Loucy (cell line): Measurements from ENCODE around the gene PTPRK.

Experiments
- H2AFZ ChIP-seq: fragments of 200-600 bp; sonication (generic); 2 replicates; pipeline ENCODE4 v1.6.0; 2016; ENCODE audit warnings: antibody characterized with exemption, mild to moderate bottlenecking, low read length, moderate library complexity
- H3F3A ChIP-seq: fragments of 200-600 bp; 2 replicates; pipeline ENCODE4 v1.6.0; 2016; ENCODE audit warnings: antibody characterized with exemption, low read depth, mild to moderate bottlenecking
- H3K27me3 ChIP-seq: fragments of 200-600 bp; sonication (generic); 2 replicates; pipeline ENCODE4 v1.6.1; 2014; ENCODE audit warnings: low read length, mild to moderate bottlenecking; ENCODE audit not compliant: insufficient read depth, poor library complexity, severe bottlenecking
- H3K36me3 ChIP-seq: fragments of 200-600 bp; sonication (generic); 2 replicates; pipeline ENCODE4 v1.6.1; 2016; ENCODE audit warnings: low read length; ENCODE audit not compliant: insufficient read depth
- H3K4me1 ChIP-seq: fragments of 200-600 bp; sonication (generic); 2 replicates; pipeline ENCODE4 v1.5.1; 2014; ENCODE audit warnings: low read length, mild to moderate bottlenecking; ENCODE audit not compliant: insufficient read depth, poor library complexity, severe bottlenecking
- H3K4me2 ChIP-seq: fragments of 200-600 bp; sonication (generic); 2 replicates; pipeline ENCODE4 v1.6.0; 2014; ENCODE audit warnings: antibody characterized with exemption, low read length, low read depth, mild to moderate bottlenecking; ENCODE audit not compliant: poor library complexity, severe bottlenecking
- H3K4me3 ChIP-seq: fragments of 200-600 bp; sonication (generic); 2 replicates; pipeline ENCODE4 v1.5.1; 2014; ENCODE audit warnings: low read length, mild to moderate bottlenecking, mixed read lengths; ENCODE audit not compliant: poor library complexity, severe bottlenecking
- H3K79me2 ChIP-seq: fragments of 200-600 bp; sonication (generic); 2 replicates; pipeline ENCODE4 v1.6.1; 2014; ENCODE audit warnings: low read length; ENCODE audit not compliant: insufficient read depth
- H3K9ac ChIP-seq: fragments of 200-600 bp; sonication (generic); 2 replicates; pipeline ENCODE4 v1.6.0; 2014; ENCODE audit warnings: mild to moderate bottlenecking, low read depth, low read length, moderate library complexity; ENCODE audit not compliant: poor library complexity, severe bottlenecking
- H3K9me2 ChIP-seq: fragments of 200-600 bp; sonication (generic); replicated peaks from 2 replicates; pipeline ENCODE4 v1.6.1; 2016; ENCODE audit warnings: low read depth, low read length, mixed read lengths
- H3K9me3 ChIP-seq: fragments of 200-600 bp; sonication (generic); 2 replicates; pipeline ENCODE4 v1.6.1; 2014; ENCODE audit warnings: mild to moderate bottlenecking, antibody characterized with exemption, low read length, low read depth; ENCODE audit not compliant: insufficient read depth
- H4K20me1 ChIP-seq: fragments of 200-600 bp; sonication (generic); 2 replicates; pipeline ENCODE4 v1.6.0; 2014; ENCODE audit warnings: antibody characterized with exemption, low read length, mild to moderate bottlenecking; ENCODE audit not compliant: insufficient read depth, poor library complexity, severe bottlenecking
- EZH2phosphoT487 ChIP-seq: fragments of 200-600 bp; IDR thresholded peaks from 2 replicates; pipeline ENCODE4 v1.6.1; 2018; ENCODE audit warnings: antibody characterized with exemption, mild to moderate bottlenecking, moderate library complexity, borderline replicate concordance
- TF ChIP-seq, protein P1 (sequence below): fragments of 200-600 bp; sonication (generic); conservative IDR thresholded peaks from 2 replicates; pipeline ENCODE4 v1.5.1; 2014; ENCODE audit warnings: mild to moderate bottlenecking, antibody characterized with exemption, low read length

The PTPRK gene

DNA sequence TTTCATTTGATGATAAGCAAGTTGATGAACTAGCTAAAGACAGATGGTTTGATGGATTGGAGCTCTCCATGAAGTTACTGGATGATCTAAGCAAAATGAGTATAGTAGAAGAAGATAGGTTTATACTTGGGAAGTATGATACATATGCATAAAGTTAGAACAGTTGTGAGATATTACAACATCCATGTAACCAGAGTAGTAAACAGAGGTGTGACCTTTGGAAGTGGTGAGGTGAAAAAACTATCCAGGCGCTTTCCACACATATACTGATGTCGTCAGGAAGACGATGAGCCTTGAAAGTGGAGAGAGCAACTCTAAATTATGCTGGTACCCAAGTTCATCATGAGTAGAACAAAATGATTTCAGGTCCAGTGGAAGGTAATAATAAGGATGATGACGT lies 271.0 kb downstream of the PTPRK start:
- no peaks in the 10 kb centered on the region for H3K79me2 ChIP-seq
- H3K36me3 ChIP-seq, result no peaks in the 10 kb centered on the region

DNA sequence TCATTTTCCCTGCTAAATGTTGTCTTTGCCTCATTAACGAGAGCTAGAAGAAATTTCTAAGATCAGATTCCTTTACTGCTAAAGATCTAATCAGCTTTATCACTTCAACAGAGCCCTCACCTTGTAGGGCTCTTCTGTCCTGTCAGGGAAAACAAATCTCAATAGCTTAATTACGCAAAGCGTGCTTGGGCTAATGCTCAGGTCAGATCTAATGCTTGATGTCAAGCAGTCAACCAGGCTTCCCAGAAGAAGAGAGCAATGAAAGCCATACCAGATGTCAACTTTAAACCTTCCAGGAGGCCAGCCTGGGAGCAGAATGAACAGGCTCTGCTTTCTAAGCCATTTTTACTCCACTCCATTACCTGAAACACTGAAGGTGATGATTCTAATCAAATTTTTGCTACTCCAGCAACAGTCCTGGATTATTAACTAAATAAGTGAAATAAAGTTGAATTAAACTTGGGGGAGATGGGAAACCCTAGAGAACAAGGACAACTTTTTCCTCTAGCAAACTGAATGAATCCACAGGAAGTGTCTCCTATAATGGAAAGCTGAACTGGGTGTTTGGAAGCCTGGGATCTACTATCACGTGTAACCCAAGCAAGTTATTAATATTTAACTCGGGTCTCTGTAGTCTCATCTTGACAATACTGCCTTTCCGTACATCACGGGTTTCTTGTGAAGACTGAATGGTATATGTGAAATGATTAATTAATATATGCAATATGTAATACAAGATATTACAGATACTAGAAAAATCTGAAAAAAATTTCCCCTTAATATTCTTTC lies 273.7 kb downstream of the PTPRK start:
- TF ChIP-seq, protein P1, sequence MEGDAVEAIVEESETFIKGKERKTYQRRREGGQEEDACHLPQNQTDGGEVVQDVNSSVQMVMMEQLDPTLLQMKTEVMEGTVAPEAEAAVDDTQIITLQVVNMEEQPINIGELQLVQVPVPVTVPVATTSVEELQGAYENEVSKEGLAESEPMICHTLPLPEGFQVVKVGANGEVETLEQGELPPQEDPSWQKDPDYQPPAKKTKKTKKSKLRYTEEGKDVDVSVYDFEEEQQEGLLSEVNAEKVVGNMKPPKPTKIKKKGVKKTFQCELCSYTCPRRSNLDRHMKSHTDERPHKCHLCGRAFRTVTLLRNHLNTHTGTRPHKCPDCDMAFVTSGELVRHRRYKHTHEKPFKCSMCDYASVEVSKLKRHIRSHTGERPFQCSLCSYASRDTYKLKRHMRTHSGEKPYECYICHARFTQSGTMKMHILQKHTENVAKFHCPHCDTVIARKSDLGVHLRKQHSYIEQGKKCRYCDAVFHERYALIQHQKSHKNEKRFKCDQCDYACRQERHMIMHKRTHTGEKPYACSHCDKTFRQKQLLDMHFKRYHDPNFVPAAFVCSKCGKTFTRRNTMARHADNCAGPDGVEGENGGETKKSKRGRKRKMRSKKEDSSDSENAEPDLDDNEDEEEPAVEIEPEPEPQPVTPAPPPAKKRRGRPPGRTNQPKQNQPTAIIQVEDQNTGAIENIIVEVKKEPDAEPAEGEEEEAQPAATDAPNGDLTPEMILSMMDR, result no peak
- no peak overlapping the region for H3K4me2 ChIP-seq
- H3K9ac ChIP-seq, result no peak overlapping the region
- no peaks in the 10 kb centered on the region for H3K9me3 ChIP-seq
- no peak overlapping the region for H2AFZ ChIP-seq
- no peaks in the 10 kb centered on the region for H3K27me3 ChIP-seq
- no peak overlapping the region for H3K4me3 ChIP-seq
- no peaks in the 10 kb centered on the region for H3K36me3 ChIP-seq
- no peaks in the 10 kb centered on the region for H3K9me2 ChIP-seq
- no peaks in the 10 kb centered on the region for H3K4me1 ChIP-seq
- no peaks in the 10 kb centered on the region for H4K20me1 ChIP-seq
- no peaks in the 10 kb centered on the region for H3F3A ChIP-seq
- H3K79me2 ChIP-seq, result no peaks in the 10 kb centered on the region

More for the DNA sequence above, 271.0 kb downstream of the PTPRK start:
- no peak overlapping the region for H3K4me2 ChIP-seq
- no peaks in the 10 kb centered on the region for H3K27me3 ChIP-seq
- no peak overlapping the region for H3K4me3 ChIP-seq
- H3K4me1 ChIP-seq, result peaks cover 12% of the 10 kb centered on the region
- no peak overlapping the region for H2AFZ ChIP-seq
- TF ChIP-seq, protein P1, result no peak
- TF ChIP-seq EZH2phosphoT487, result no peak
- no peaks in the 10 kb centered on the region for H3K9me3 ChIP-seq
- H3F3A ChIP-seq, result no peaks in the 10 kb centered on the region
- H3K9me2 ChIP-seq, result no peaks in the 10 kb centered on the region
- H4K20me1 ChIP-seq, result no peaks in the 10 kb centered on the region
- no peak overlapping the region for H3K9ac ChIP-seq

DNA sequence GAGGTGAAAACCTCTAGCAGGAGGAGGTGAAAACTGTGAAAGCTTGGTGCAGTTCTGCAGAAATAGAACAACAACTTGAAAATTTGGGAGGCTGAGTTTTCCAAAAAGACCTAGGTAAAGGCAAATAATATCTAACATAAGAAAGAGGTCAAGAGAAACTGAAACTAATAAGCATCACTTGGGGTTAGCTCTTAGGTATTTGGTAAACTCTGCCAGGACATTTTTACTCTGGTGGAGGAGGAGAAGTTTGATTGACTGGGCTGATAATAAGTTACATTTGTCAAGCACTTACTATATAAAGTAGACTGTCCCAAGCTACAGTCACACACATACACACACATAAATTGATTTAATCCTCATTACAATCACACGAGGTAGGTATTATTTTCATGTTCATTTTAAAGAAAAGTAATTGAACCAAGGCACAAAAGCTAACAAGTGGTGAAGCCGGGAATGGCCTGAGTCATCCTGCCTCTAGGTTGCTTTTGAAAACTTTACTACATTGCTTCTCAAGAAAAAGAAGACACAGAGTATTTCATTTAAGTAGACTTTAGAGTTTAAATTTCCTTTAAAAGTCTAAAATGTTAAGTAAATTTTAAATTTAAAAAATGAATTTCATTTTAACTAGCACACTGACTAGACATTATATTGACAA lies 275.5 kb downstream of the PTPRK start:
- Histone ChIP-seq H4K20me1 (no peaks in the 10 kb centered on the region), H3K27me3 (no peaks in the 10 kb centered on the region), H2AFZ (0 out of 2 replicates have a peak overlapping the region, but pooled peaks have one; percentile 39), H3F3A (no peaks in the 10 kb centered on the region), H3K9me2 (no peaks in the 10 kb centered on the region), H3K4me1 (no peaks in the 10 kb centered on the region), H3K4me2 (no peak overlapping the region), H3K36me3 (no peaks in the 10 kb centered on the region), H3K79me2 (no peaks in the 10 kb centered on the region), H3K9me3 (no peaks in the 10 kb centered on the region), H3K9ac (no peak overlapping the region), H3K4me3 (no peak overlapping the region)
- TF ChIP-seq, protein P1, result no peak
- TF ChIP-seq EZH2phosphoT487, result no peak
